H9 (cell line): ENCODE results near the gene DMRTC2. TPM values are rescaled to one million over a fixed set of nuclear protein-coding genes. Genes with fewer than 3 reads are reported as not detected.

Source experiments
- DNase-seq: peaks from one replicate; pipeline ENCODE4 v3.0.0-alpha.2; 2017
- H2AFZ ChIP-seq: one replicate; pipeline ENCODE4 v1.6.1; 2013; ENCODE audit warnings: mild to moderate bottlenecking, low read length, control low read depth, moderate library complexity
- H2AK5ac ChIP-seq: 2 replicates; pipeline ENCODE4 v1.6.1; 2013; ENCODE audit warnings: low read length, control low read depth, mixed read lengths; ENCODE audit not compliant: insufficient read length
- H2BK120ac ChIP-seq: one replicate; pipeline ENCODE4 v1.6.1; 2013; ENCODE audit warnings: low read depth, mild to moderate bottlenecking, low read length, control low read depth, inconsistent platforms; ENCODE audit not compliant: poor library complexity, severe bottlenecking
- H2BK12ac ChIP-seq: 2 replicates; pipeline ENCODE4 v1.6.1; 2013; ENCODE audit warnings: low read length, control low read depth, mixed read lengths, low read depth; ENCODE audit not compliant: insufficient read length
- H2BK15ac ChIP-seq: 2 replicates; pipeline ENCODE4 v1.6.1; 2013; ENCODE audit warnings: low read depth, low read length, control low read depth
- H2BK20ac ChIP-seq: one replicate; pipeline ENCODE4 v1.6.1; 2013; ENCODE audit warnings: low read depth, mild to moderate bottlenecking, low read length, control low read depth, inconsistent platforms; ENCODE audit not compliant: poor library complexity, severe bottlenecking
- H2BK5ac ChIP-seq: 2 replicates; pipeline ENCODE4 v1.6.1; 2013; ENCODE audit warnings: low read length, control low read depth, mixed read lengths; ENCODE audit not compliant: insufficient read length
- H3K14ac ChIP-seq: 2 replicates; pipeline ENCODE4 v1.6.1; 2013; ENCODE audit warnings: low read length, control low read depth; ENCODE audit not compliant: insufficient read depth
- H3K18ac ChIP-seq: 2 replicates; pipeline ENCODE4 v1.6.1; 2013; ENCODE audit warnings: low read depth, mild to moderate bottlenecking, mixed read lengths, low read length, control low read depth; ENCODE audit not compliant: insufficient read length
- H3K23ac ChIP-seq: 2 replicates; pipeline ENCODE4 v1.6.1; 2013; ENCODE audit warnings: low read length, control low read depth, mixed read lengths, low read depth; ENCODE audit not compliant: insufficient read length
- H3K23me2 ChIP-seq: 2 replicates; pipeline ENCODE4 v1.6.1; 2013; ENCODE audit warnings: low read depth, mild to moderate bottlenecking, mixed read lengths, low read length, control low read depth; ENCODE audit not compliant: insufficient read length, poor library complexity, severe bottlenecking
- H3K27ac ChIP-seq: 2 replicates; pipeline ENCODE4 v1.5.1; 2013; ENCODE audit warnings: low read length, control low read depth, mixed read lengths, low read depth; ENCODE audit not compliant: insufficient read length
- H3K27me3 ChIP-seq: 2 replicates; pipeline ENCODE4 v1.6.1; 2013; ENCODE audit warnings: low read length, control low read depth, inconsistent platforms; ENCODE audit not compliant: insufficient read depth
- H3K4ac ChIP-seq: 2 replicates; pipeline ENCODE4 v1.6.1; 2013; ENCODE audit warnings: low read depth, mild to moderate bottlenecking, control low read depth, inconsistent platforms, low read length, moderate library complexity
- H3K4me1 ChIP-seq: 2 replicates; pipeline ENCODE4 v1.6.1; 2013; ENCODE audit warnings: low read length, control low read depth, inconsistent platforms; ENCODE audit not compliant: insufficient read depth
- H3K4me2 ChIP-seq: 2 replicates; pipeline ENCODE4 v1.6.1; 2013; ENCODE audit warnings: low read length, control low read depth, mixed read lengths; ENCODE audit not compliant: insufficient read length, insufficient read depth
- H3K56ac ChIP-seq: 2 replicates; pipeline ENCODE4 v1.6.1; 2013; ENCODE audit warnings: low read depth, mild to moderate bottlenecking, mixed read lengths, low read length, control low read depth; ENCODE audit not compliant: insufficient read length
- H3K79me1 ChIP-seq: 2 replicates; pipeline ENCODE4 v1.6.1; 2013; ENCODE audit warnings: low read depth, mild to moderate bottlenecking, moderate library complexity, low read length, control low read depth, inconsistent platforms; ENCODE audit not compliant: insufficient read depth, poor library complexity, severe bottlenecking
- H3K79me2 ChIP-seq: 2 replicates; pipeline ENCODE4 v1.6.1; 2013; ENCODE audit warnings: low read length, control low read depth, inconsistent platforms; ENCODE audit not compliant: insufficient read depth
- H3K9ac ChIP-seq: 2 replicates; pipeline ENCODE4 v1.6.1; 2013; ENCODE audit warnings: low read length, control low read depth, mixed read lengths; ENCODE audit not compliant: insufficient read length; ENCODE audit errors: extremely low read depth
- H3K9me3 ChIP-seq: one replicate; pipeline ENCODE4 v1.6.1; 2013; ENCODE audit warnings: low read depth, low read length, inconsistent platforms; ENCODE audit not compliant: control insufficient read depth
- H3T11ph ChIP-seq: one replicate; pipeline ENCODE4 v1.6.1; 2013; ENCODE audit warnings: mild to moderate bottlenecking, low read length, control low read depth, inconsistent platforms
- H4K20me1 ChIP-seq: one replicate; pipeline ENCODE4 v1.6.1; 2013; ENCODE audit not compliant: control insufficient read depth, insufficient read length, insufficient read depth
- H4K5ac ChIP-seq: 2 replicates; pipeline ENCODE4 v1.6.1; 2013; ENCODE audit warnings: low read depth, mild to moderate bottlenecking, mixed read lengths, low read length, control low read depth; ENCODE audit not compliant: insufficient read length
- H4K8ac ChIP-seq: replicated peaks from 2 replicates; pipeline ENCODE4 v1.6.1; 2013; ENCODE audit warnings: low read length, control low read depth, mixed read lengths, low read depth; ENCODE audit not compliant: insufficient read length
- H4K91ac ChIP-seq: 2 replicates; pipeline ENCODE4 v1.6.1; 2013; ENCODE audit warnings: low read depth, mild to moderate bottlenecking, moderate library complexity, mixed read lengths, low read length, control low read depth; ENCODE audit not compliant: insufficient read length
- H3K27ac Mint-ChIP-seq, 3 experiments: 2 replicates in 2 of 3; 3 replicates in 1 of 3; pipeline ENCODE4 v1.8.0; 2020 to 2021; ENCODE audit warnings: mixed read lengths in 3 of 3, mild to moderate bottlenecking in 1 of 3, moderate library complexity in 1 of 3
- H3K27me3 Mint-ChIP-seq: 2 replicates; pipeline ENCODE4 v1.8.0; 2021; ENCODE audit warnings: low read depth, mild to moderate bottlenecking, moderate library complexity, mixed read lengths
- H3K36me3 Mint-ChIP-seq, 3 experiments: 2 replicates in 2 of 3; 3 replicates in 1 of 3; pipeline ENCODE4 v1.8.0; 2020 to 2021; ENCODE audit warnings: low read depth in 3 of 3, mixed read lengths in 3 of 3; ENCODE audit not compliant: insufficient read depth in 1 of 3
- H3K4me1 Mint-ChIP-seq, 2 experiments: 2 replicates each; pipeline ENCODE4 v1.8.0; 2020; ENCODE audit warnings: mixed read lengths in 2 of 2
- H3K4me3 Mint-ChIP-seq, 2 experiments: 2 replicates in 1 of 2; 3 replicates in 1 of 2; pipeline ENCODE4 v1.8.0; 2020 to 2021; ENCODE audit warnings: mild to moderate bottlenecking in 2 of 2, mixed read lengths in 2 of 2, moderate library complexity in 1 of 2
- H3K9me3 Mint-ChIP-seq, 2 experiments: 2 replicates in 1 of 2; 3 replicates in 1 of 2; pipeline ENCODE4 v1.8.0; 2020; ENCODE audit warnings: mild to moderate bottlenecking in 2 of 2, mixed read lengths in 2 of 2, moderate library complexity in 1 of 2
- CTCF ChIP-seq: fragments of 200-600 bp; sonication (generic); conservative IDR thresholded peaks from 3 replicates; pipeline ENCODE4 v1.8.0; 2021; ENCODE audit warnings: antibody characterized with exemption, mild to moderate bottlenecking
- WGBS: extraction: QIAGEN DNeasy Blood & Tissue Kit; methylation state at CpG from one replicate; pipeline ENCODE4 v1.1.7; 2013; ENCODE audit warnings: missing lambda C conversion rate, low lambda C conversion rate, mixed read lengths; ENCODE audit not compliant: insufficient read length; ENCODE audit errors: extremely low coverage; 5-methylcytosine and 5-hydroxymethylcytosine counted together
- total RNA-seq: library from RNA; stranded (reverse); gene quantifications from 2 replicates; pipeline ENCODE4 v1.2.1, GENCODE V29; 2021

Gene DMRTC2
- total RNA-seq, 1 experiment from 2014 or later, result not detected

GRCh38 chr19:41862445-41862986, 17.7 kb downstream of the DMRTC2 start:
- Mint-ChIP-seq H3K27me3 (peaks cover under 1% of the 10 kb centered on the region), H3K4me3 (peak overlapping the region; percentile 84 to 96), H3K36me3 (peaks cover 50 to 69% (median 58%) of the 10 kb centered on the region in 3 experiments), H3K27ac (peak overlapping the region in 2 of 3 experiments; percentile 83 to 94; a peak in 5 of 7 replicates), H3K4me1 (peaks cover 36 to 46% of the 10 kb centered on the region in 2 experiments), H3K9me3 (no peaks in the 10 kb centered on the region; a peak in 1 of 5 replicates)
- peaks cover 29% of the 10 kb centered on the region for H3K79me2 ChIP-seq
- H4K20me1 ChIP-seq, result no peaks in the 10 kb centered on the region
- no peak overlapping the region for H4K91ac ChIP-seq
- DNase-seq, result no peak
- no peak overlapping the region for H3K23ac ChIP-seq
- H2BK5ac ChIP-seq, result no peak overlapping the region
- H3K79me1 ChIP-seq, result peaks cover 20% of the 10 kb centered on the region
- H3T11ph ChIP-seq, result no peak overlapping the region
- WGBS, result no CpG with 5 or more reads among the region's 2 CpGs
- H3K27me3 ChIP-seq, result no peaks in the 10 kb centered on the region
- no peak for TF ChIP-seq CTCF
- peak overlapping the region; percentile 90 for H3K4me2 ChIP-seq
- no peak overlapping the region for H2BK120ac ChIP-seq
- no peak overlapping the region for H2AK5ac ChIP-seq
- H4K5ac ChIP-seq, result no peak overlapping the region
- peaks cover 9% of the 10 kb centered on the region for H3K23me2 ChIP-seq
- H3K56ac ChIP-seq, result no peak overlapping the region
- H2BK12ac ChIP-seq, result no peak overlapping the region
- no peak overlapping the region for H3K4ac ChIP-seq
- no peaks in the 10 kb centered on the region for H3K9me3 ChIP-seq
- no peak overlapping the region for H3K18ac ChIP-seq
- H2BK20ac ChIP-seq, result no peak overlapping the region
- H2AFZ ChIP-seq, result no peak overlapping the region
- no peak overlapping the region for H4K8ac ChIP-seq
- peak overlapping the region; percentile 56 for H3K9ac ChIP-seq
- H3K27ac ChIP-seq, result no peak overlapping the region
- H2BK15ac ChIP-seq, result no peak overlapping the region
- H3K14ac ChIP-seq, result no peak overlapping the region
- H3K4me1 ChIP-seq, result no peaks in the 10 kb centered on the region; the same call in 1 of the 2 replicates
